Activated T-helper 1 cell treated with Interleukin-2 at 50 U/mL for 16 hours (primary cell): Measurements from ENCODE around the gene ZNF311.
A peak's percentile ranks its signal among the peaks of the same experiment; 100 is the strongest.

Experiments used
- DNase-seq: peaks from one replicate; pipeline ENCODE4 v3.0.0-alpha.2; 2020; ENCODE audit warnings: low read depth

Gene ZNF311

GRCh38 chr6:29005183-29005885 lies at the start of gene ZNF311:
ZNF311 (minus strand) TSS chr6:29005315; CDS start chr6:29003954, 1,361 bp downstream.
- DNase-seq, result no peak

- no peak for DNase-seq
Observed at GRCh38 chr6:29051680-29052079, 46.6 kb upstream of the ZNF311 start.

GRCh38 chr6:29045075-29045474 lies 40.0 kb upstream of the ZNF311 start, which contains the start of gene OR2W1:
OR2W1 (minus strand) TSS chr6:29045175; CDS start chr6:29045175, 0 bp downstream.
- DNase-seq, result no peak

- no peak for DNase-seq
Observed at GRCh38 chr6:29035951-29036350, 30.8 kb upstream of the ZNF311 start.

- no peak for DNase-seq
Observed at GRCh38 chr6:29028821-29029220, 23.7 kb upstream of the ZNF311 start.

GRCh38 chr6:29025927-29026585 lies 20.9 kb upstream of the ZNF311 start:
- no peak for DNase-seq

GRCh38 chr6:29021434-29021833 lies 16.3 kb upstream of the ZNF311 start:
- DNase-seq, result no peak

GRCh38 chr6:29019629-29020028 lies 14.5 kb upstream of the ZNF311 start:
- DNase-seq, result no peak

GRCh38 chr6:29017428-29017802 lies 12.3 kb upstream of the ZNF311 start:
- DNase-seq, result no peak

GRCh38 chr6:29016559-29017427 lies 11.7 kb upstream of the ZNF311 start:
- DNase-seq, result peak; percentile 66

GRCh38 chr6:29014729-29015608 lies 9.9 kb upstream of the ZNF311 start:
- DNase-seq, result no peak

GRCh38 chr6:29011276-29011734 lies 6.2 kb upstream of the ZNF311 start:
- no peak for DNase-seq

GRCh38 chr6:29009358-29009757 lies 4.2 kb upstream of the ZNF311 start:
- DNase-seq, result no peak

- DNase-seq, result no peak
Observed at GRCh38 chr6:29008089-29008488, 3.0 kb upstream of the ZNF311 start.

GRCh38 chr6:28996844-28997510 lies 8.1 kb downstream of the ZNF311 start:
- DNase-seq, result no peak

- DNase-seq, result no peak
Observed at GRCh38 chr6:28995093-28995650, 9.9 kb downstream of the ZNF311 start.

GRCh38 chr6:28988536-28989311 lies 16.4 kb downstream of the ZNF311 start:
- peak; percentile 44 for DNase-seq

- DNase-seq, result no peak
Observed at GRCh38 chr6:28985462-28986164, 19.5 kb downstream of the ZNF311 start.

- no peak for DNase-seq
Observed at GRCh38 chr6:28983838-28984237, 21.3 kb downstream of the ZNF311 start.
